ENCODE results near the gene RPLP2.

The RPLP2 gene

GRCh38 chr11:825366-826226, 15.8 kb downstream of the RPLP2 start:
- DNase-seq: no peak

GRCh38 chr11:826227-826621, 16.5 kb downstream of the RPLP2 start:
- no peak for DNase-seq

GRCh38 chr11:826836-827145, 17.0 kb downstream of the RPLP2 start:
- DNase-seq: no peak

GRCh38 chr11:827146-827896, 17.6 kb downstream of the RPLP2 start:
- no peak for DNase-seq

- no peak for DNase-seq
Measured at GRCh38 chr11:827897-828192, 18.1 kb downstream of the RPLP2 start, which contains the start of gene CRACR2B. TSS of gene CRACR2B (plus strand) at chr11:827919. CDS start at chr11:828608, 689 bp downstream.

GRCh38 chr11:828506-829175, 18.9 kb downstream of the RPLP2 start:
- no peak for DNase-seq

- DNase-seq: no peak
Measured at GRCh38 chr11:829176-829846, 19.5 kb downstream of the RPLP2 start.

GRCh38 chr11:829847-830294, 20.1 kb downstream of the RPLP2 start:
- DNase-seq: no peak

- DNase-seq: no peak
Measured at GRCh38 chr11:830295-831117, 20.7 kb downstream of the RPLP2 start.

- no peak for DNase-seq
Measured at GRCh38 chr11:831118-831864, 21.5 kb downstream of the RPLP2 start.

GRCh38 chr11:831961-832528, 22.3 kb downstream of the RPLP2 start:
- no peak for DNase-seq

GRCh38 chr11:832529-833113, 22.9 kb downstream of the RPLP2 start, which contains the start of gene CD151:
TSS of gene CD151 (plus strand) at chr11:832952. CDS start at chr11:836070, 3,118 bp downstream.
- no peak for DNase-seq

- no peak for DNase-seq
Measured at GRCh38 chr11:833114-833791, 23.5 kb downstream of the RPLP2 start.

- DNase-seq: no peak
Measured at GRCh38 chr11:833849-834311, 24.1 kb downstream of the RPLP2 start.

GRCh38 chr11:834371-835316, 24.9 kb downstream of the RPLP2 start:
- DNase-seq: no peak

GRCh38 chr11:836274-836673, 26.5 kb downstream of the RPLP2 start:
- no peak for DNase-seq

GRCh38 chr11:836700-837099, 26.9 kb downstream of the RPLP2 start:
- no peak for DNase-seq

GRCh38 chr11:837189-837989, 27.6 kb downstream of the RPLP2 start:
- DNase-seq: no peak
